RWPE2 (cell line): ENCODE measurements around the gene LIMS2.

Experiments
- ATAC-seq: fragments of 200-7000 bp; cut with Tn5 transposase; 3 replicates; pipeline ENCODE4 v1.9.1; 2021; ENCODE audit warnings: low read depth
- DNase-seq: peaks from one replicate; pipeline ENCODE4 v3.0.0-alpha.2; 2020; ENCODE audit warnings: low spot score
- H3K27ac ChIP-seq: fragments of 450-650 bp; 2 replicates; pipeline ENCODE4 v1.5.1; 2017; ENCODE audit warnings: mild to moderate bottlenecking; ENCODE audit not compliant: poor library complexity, severe bottlenecking
- H3K27me3 ChIP-seq: fragments of 250-450 bp; sonication (Bioruptor Pico); 2 replicates; pipeline ENCODE4 v1.5.1; 2021; ENCODE audit warnings: mild to moderate bottlenecking, moderate library complexity; ENCODE audit not compliant: insufficient read depth, poor library complexity, severe bottlenecking
- H3K36me3 ChIP-seq: fragments of 250-450 bp; sonication (Bioruptor Pico); 2 replicates; pipeline ENCODE4 v1.5.1; 2020; ENCODE audit warnings: low read depth, mild to moderate bottlenecking, moderate library complexity
- H3K4me1 ChIP-seq: fragments of 250-450 bp; sonication (Bioruptor Pico); 2 replicates; pipeline ENCODE4 v1.5.1; 2021; ENCODE audit warnings: mild to moderate bottlenecking, moderate library complexity; ENCODE audit not compliant: insufficient read depth, poor library complexity, severe bottlenecking
- H3K4me3 ChIP-seq: fragments of 250-450 bp; sonication (Bioruptor Pico); 2 replicates; pipeline ENCODE4 v1.5.1; 2021; ENCODE audit warnings: mild to moderate bottlenecking, moderate library complexity; ENCODE audit not compliant: severe bottlenecking
- H3K9me3 ChIP-seq: fragments of 250-450 bp; sonication (Bioruptor Pico); 2 replicates; pipeline ENCODE4 v1.5.1; 2021; ENCODE audit warnings: mild to moderate bottlenecking, moderate library complexity; ENCODE audit not compliant: severe bottlenecking
- CTCF ChIP-seq: fragments of 450-650 bp; IDR thresholded peaks from one replicate; pipeline ENCODE4 v1.5.1; 2017; ENCODE audit warnings: mild to moderate bottlenecking, moderate library complexity; ENCODE audit not compliant: poor library complexity, severe bottlenecking

LIMS2 gene

GRCh38 chr2:127611076-127611925, 64.0 kb downstream of the LIMS2 start:
- H3K27me3 ChIP-seq: no peaks in the 10 kb centered on the region
- no peaks in the 10 kb centered on the region for H3K36me3 ChIP-seq
- no peak for TF ChIP-seq CTCF
- no peak overlapping the region for H3K4me3 ChIP-seq
- ATAC-seq (no peak), DNase-seq (peak; percentile 29)
- H3K4me1 ChIP-seq: peaks cover 6% of the 10 kb centered on the region
- no peak overlapping the region for H3K27ac ChIP-seq
- H3K9me3 ChIP-seq: peaks cover 8% of the 10 kb centered on the region

DNA sequence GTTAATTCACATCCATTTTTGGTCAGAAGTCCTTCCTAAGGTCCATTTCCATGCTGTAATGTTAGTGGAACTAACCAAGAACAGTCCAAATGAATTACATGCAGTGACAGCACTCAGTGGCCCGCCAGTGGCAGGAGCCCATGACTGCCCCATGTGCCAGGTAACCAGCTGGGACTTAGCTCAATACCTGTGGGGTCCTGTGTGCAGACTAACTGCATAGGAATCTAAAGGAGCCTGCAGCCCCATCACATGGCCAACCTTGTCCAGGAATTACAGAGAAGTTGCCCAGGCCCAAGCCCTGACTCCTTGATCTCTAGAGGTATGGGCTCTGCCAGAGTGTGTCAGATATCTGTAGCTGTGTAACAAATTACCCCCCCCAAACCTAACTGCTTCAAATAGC, 64.8 kb downstream of the LIMS2 start:
- H3K4me3 ChIP-seq: no peak overlapping the region
- no peak for ATAC-seq

DNA sequence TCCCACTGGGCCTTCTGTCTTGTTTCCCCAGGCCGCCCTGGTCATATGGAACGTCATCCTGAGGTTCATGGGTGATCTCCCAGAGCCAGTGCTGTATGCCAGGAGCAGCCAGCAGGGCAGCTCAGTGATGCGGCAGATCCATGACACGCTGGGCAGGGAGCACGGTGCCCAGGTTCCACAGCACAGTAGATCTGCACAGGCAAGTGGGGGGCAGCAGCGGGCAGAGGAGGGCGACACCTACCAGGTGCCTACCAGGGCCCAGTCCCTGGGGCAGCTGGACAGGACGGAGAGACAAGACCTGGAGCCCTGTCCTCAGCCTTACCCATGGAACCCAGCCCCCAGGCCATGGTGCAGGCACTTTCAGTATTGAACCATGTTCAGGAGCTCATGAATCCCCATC, 65.5 kb downstream of the LIMS2 start:
- no peak overlapping the region for H3K4me3 ChIP-seq
- H3K27ac ChIP-seq: no peak overlapping the region
- peaks cover 8% of the 10 kb centered on the region for H3K9me3 ChIP-seq
- no peaks in the 10 kb centered on the region for H3K27me3 ChIP-seq
- DNase-seq (peak; percentile 33), ATAC-seq (no peak)
- no peaks in the 10 kb centered on the region for H3K4me1 ChIP-seq
- H3K36me3 ChIP-seq: no peaks in the 10 kb centered on the region
- TF ChIP-seq CTCF: no peak

More for the DNA sequence above, 64.8 kb downstream of the LIMS2 start:
- Histone ChIP-seq H3K9me3 (peaks cover 8% of the 10 kb centered on the region), H3K27ac (no peak overlapping the region), H3K36me3 (no peaks in the 10 kb centered on the region), H3K4me1 (peaks cover 3% of the 10 kb centered on the region), H3K27me3 (no peaks in the 10 kb centered on the region)
- no peak for TF ChIP-seq CTCF
- no peak for DNase-seq

DNA sequence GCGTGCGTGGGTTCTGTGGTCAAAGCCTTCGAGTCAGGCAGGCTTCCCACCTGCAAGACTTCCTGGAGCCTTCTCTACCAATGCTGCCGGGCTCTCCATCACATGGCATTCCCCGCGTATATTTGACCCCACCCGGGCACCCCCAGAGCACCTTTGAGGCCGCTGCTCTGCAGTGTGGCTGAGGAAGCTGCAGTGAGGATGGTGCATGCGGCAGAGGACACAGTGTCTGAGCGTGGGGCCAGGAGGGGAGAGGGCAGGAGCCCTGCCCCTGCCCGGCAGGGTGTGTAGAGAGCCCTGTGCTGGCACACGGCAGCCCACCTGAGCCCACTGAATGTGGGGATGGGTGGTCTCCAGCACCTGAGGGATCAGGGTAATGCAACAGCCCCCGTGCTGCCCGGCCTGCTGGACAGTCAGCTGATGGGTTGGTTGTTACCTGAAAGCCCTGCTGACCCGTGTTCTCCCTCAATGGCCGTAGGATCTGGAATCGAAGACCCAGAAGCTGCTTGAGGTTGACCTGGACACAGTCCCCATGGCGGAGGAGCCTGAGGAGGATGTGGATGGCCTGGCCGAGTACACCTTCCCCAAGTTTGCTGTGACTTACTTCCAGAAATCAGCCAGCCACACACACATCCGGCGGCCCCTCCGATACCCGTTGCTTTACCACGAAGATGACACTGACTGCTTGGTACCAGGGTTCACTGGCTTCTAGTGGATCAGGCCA, 66.1 kb downstream of the LIMS2 start:
- Histone ChIP-seq H3K4me1 (no peaks in the 10 kb centered on the region), H3K36me3 (no peaks in the 10 kb centered on the region), H3K27me3 (no peaks in the 10 kb centered on the region), H3K9me3 (peaks cover 8% of the 10 kb centered on the region), H3K4me3 (no peak overlapping the region), H3K27ac (no peak overlapping the region)
- peak; percentile 34 for DNase-seq
- ATAC-seq: no peak; the same call in 2 of the 3 replicates
- no peak for TF ChIP-seq CTCF
